Panc1 (cell line): ENCODE results near the gene NGEF.

ENCODE experiments used
- POLR2AphosphoS5 ChIP-seq: IDR thresholded peaks from 2 replicates; pipeline ENCODE4 v1.6.1; 2012; ENCODE audit warnings: mild to moderate bottlenecking, low read depth, low read length, moderate library complexity
- REST ChIP-seq, 2 experiments: IDR thresholded peaks; 2 replicates each; pipeline ENCODE4 v1.6.1; 2011 to 2012; ENCODE audit warnings: low read depth in 2 of 2, control low read depth in 1 of 2, low read length in 1 of 2, mild to moderate bottlenecking in 1 of 2, moderate library complexity in 1 of 2; ENCODE audit not compliant: insufficient read depth in 1 of 2
- TF ChIP-seq, protein P1 (sequence below): fragments of 450-650 bp; IDR thresholded peaks from 2 replicates; pipeline ENCODE4 v1.5.1; 2017; ENCODE audit warnings: mild to moderate bottlenecking

DNA sequence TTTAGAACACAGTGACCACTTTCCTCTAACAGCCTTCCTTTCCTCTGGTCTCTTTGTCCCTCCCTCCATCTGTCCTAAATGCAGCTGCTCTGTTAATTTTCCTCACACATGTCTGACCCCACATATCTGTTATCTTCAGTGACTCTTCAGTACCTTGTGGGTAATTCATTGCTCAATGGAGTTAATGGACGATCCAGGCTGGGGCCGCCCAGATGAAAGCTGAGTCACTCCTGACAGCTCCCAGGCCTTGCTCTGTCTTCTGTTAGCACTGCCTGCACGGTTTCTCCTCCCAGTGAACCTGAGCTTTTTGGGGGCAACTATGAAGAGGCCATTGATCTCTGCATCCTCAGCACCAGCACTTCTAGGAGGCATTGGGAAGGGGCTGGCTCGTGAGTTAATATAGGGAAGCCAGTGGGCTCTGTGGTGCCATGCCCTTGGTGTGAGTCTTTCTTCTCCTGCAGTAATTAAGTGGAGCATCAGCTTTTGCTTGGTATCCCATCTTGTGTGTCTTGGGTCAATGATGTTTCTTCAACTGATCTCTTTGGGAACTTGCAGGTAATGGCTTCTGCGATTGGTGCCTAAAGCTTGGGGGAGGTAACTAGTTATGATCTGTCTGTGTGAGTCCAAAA is 75.7 kb downstream of the NGEF start:
- TF ChIP-seq, protein P1, sequence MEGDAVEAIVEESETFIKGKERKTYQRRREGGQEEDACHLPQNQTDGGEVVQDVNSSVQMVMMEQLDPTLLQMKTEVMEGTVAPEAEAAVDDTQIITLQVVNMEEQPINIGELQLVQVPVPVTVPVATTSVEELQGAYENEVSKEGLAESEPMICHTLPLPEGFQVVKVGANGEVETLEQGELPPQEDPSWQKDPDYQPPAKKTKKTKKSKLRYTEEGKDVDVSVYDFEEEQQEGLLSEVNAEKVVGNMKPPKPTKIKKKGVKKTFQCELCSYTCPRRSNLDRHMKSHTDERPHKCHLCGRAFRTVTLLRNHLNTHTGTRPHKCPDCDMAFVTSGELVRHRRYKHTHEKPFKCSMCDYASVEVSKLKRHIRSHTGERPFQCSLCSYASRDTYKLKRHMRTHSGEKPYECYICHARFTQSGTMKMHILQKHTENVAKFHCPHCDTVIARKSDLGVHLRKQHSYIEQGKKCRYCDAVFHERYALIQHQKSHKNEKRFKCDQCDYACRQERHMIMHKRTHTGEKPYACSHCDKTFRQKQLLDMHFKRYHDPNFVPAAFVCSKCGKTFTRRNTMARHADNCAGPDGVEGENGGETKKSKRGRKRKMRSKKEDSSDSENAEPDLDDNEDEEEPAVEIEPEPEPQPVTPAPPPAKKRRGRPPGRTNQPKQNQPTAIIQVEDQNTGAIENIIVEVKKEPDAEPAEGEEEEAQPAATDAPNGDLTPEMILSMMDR = no peak
- no peak for TF ChIP-seq POLR2AphosphoS5
- no peak for TF ChIP-seq REST (IDR thresholded peaks at IDR 0.05; ENCODE audit: insufficient read depth in 1 of 2, low read depth in 2 of 2, low read length in 1 of 2)
